H9 (cell line): Measurements from ENCODE around the gene CCSER1. TPM values are rescaled to one million over a fixed set of nuclear protein-coding genes. Genes with fewer than 3 reads are reported as not detected.

ENCODE experiments used
- DNase-seq: peaks from one replicate; pipeline ENCODE4 v3.0.0-alpha.2; 2017
- H2AFZ ChIP-seq: one replicate; pipeline ENCODE4 v1.6.1; 2013; ENCODE audit warnings: mild to moderate bottlenecking, low read length, control low read depth, moderate library complexity
- H2AK5ac ChIP-seq: 2 replicates; pipeline ENCODE4 v1.6.1; 2013; ENCODE audit warnings: low read length, control low read depth, mixed read lengths; ENCODE audit not compliant: insufficient read length
- H2BK120ac ChIP-seq: one replicate; pipeline ENCODE4 v1.6.1; 2013; ENCODE audit warnings: low read depth, mild to moderate bottlenecking, low read length, control low read depth, inconsistent platforms; ENCODE audit not compliant: poor library complexity, severe bottlenecking
- H2BK12ac ChIP-seq: 2 replicates; pipeline ENCODE4 v1.6.1; 2013; ENCODE audit warnings: low read length, control low read depth, mixed read lengths, low read depth; ENCODE audit not compliant: insufficient read length
- H2BK15ac ChIP-seq: 2 replicates; pipeline ENCODE4 v1.6.1; 2013; ENCODE audit warnings: low read depth, low read length, control low read depth
- H2BK20ac ChIP-seq: one replicate; pipeline ENCODE4 v1.6.1; 2013; ENCODE audit warnings: low read depth, mild to moderate bottlenecking, low read length, control low read depth, inconsistent platforms; ENCODE audit not compliant: poor library complexity, severe bottlenecking
- H2BK5ac ChIP-seq: 2 replicates; pipeline ENCODE4 v1.6.1; 2013; ENCODE audit warnings: low read length, control low read depth, mixed read lengths; ENCODE audit not compliant: insufficient read length
- H3K14ac ChIP-seq: 2 replicates; pipeline ENCODE4 v1.6.1; 2013; ENCODE audit warnings: low read length, control low read depth; ENCODE audit not compliant: insufficient read depth
- H3K18ac ChIP-seq: 2 replicates; pipeline ENCODE4 v1.6.1; 2013; ENCODE audit warnings: low read depth, mild to moderate bottlenecking, mixed read lengths, low read length, control low read depth; ENCODE audit not compliant: insufficient read length
- H3K23ac ChIP-seq: 2 replicates; pipeline ENCODE4 v1.6.1; 2013; ENCODE audit warnings: low read length, control low read depth, mixed read lengths, low read depth; ENCODE audit not compliant: insufficient read length
- H3K23me2 ChIP-seq: 2 replicates; pipeline ENCODE4 v1.6.1; 2013; ENCODE audit warnings: low read depth, mild to moderate bottlenecking, mixed read lengths, low read length, control low read depth; ENCODE audit not compliant: insufficient read length, poor library complexity, severe bottlenecking
- H3K27ac ChIP-seq: 2 replicates; pipeline ENCODE4 v1.5.1; 2013; ENCODE audit warnings: low read length, control low read depth, mixed read lengths, low read depth; ENCODE audit not compliant: insufficient read length
- H3K27me3 ChIP-seq: 2 replicates; pipeline ENCODE4 v1.6.1; 2013; ENCODE audit warnings: low read length, control low read depth, inconsistent platforms; ENCODE audit not compliant: insufficient read depth
- H3K4ac ChIP-seq: 2 replicates; pipeline ENCODE4 v1.6.1; 2013; ENCODE audit warnings: low read depth, mild to moderate bottlenecking, control low read depth, inconsistent platforms, low read length, moderate library complexity
- H3K4me1 ChIP-seq: 2 replicates; pipeline ENCODE4 v1.6.1; 2013; ENCODE audit warnings: low read length, control low read depth, inconsistent platforms; ENCODE audit not compliant: insufficient read depth
- H3K4me2 ChIP-seq: 2 replicates; pipeline ENCODE4 v1.6.1; 2013; ENCODE audit warnings: low read length, control low read depth, mixed read lengths; ENCODE audit not compliant: insufficient read length, insufficient read depth
- H3K56ac ChIP-seq: 2 replicates; pipeline ENCODE4 v1.6.1; 2013; ENCODE audit warnings: low read depth, mild to moderate bottlenecking, mixed read lengths, low read length, control low read depth; ENCODE audit not compliant: insufficient read length
- H3K79me1 ChIP-seq: 2 replicates; pipeline ENCODE4 v1.6.1; 2013; ENCODE audit warnings: low read depth, mild to moderate bottlenecking, moderate library complexity, low read length, control low read depth, inconsistent platforms; ENCODE audit not compliant: insufficient read depth, poor library complexity, severe bottlenecking
- H3K79me2 ChIP-seq: 2 replicates; pipeline ENCODE4 v1.6.1; 2013; ENCODE audit warnings: low read length, control low read depth, inconsistent platforms; ENCODE audit not compliant: insufficient read depth
- H3K9ac ChIP-seq: 2 replicates; pipeline ENCODE4 v1.6.1; 2013; ENCODE audit warnings: low read length, control low read depth, mixed read lengths; ENCODE audit not compliant: insufficient read length; ENCODE audit errors: extremely low read depth
- H3K9me3 ChIP-seq: one replicate; pipeline ENCODE4 v1.6.1; 2013; ENCODE audit warnings: low read depth, low read length, inconsistent platforms; ENCODE audit not compliant: control insufficient read depth
- H3T11ph ChIP-seq: one replicate; pipeline ENCODE4 v1.6.1; 2013; ENCODE audit warnings: mild to moderate bottlenecking, low read length, control low read depth, inconsistent platforms
- H4K20me1 ChIP-seq: one replicate; pipeline ENCODE4 v1.6.1; 2013; ENCODE audit not compliant: control insufficient read depth, insufficient read length, insufficient read depth
- H4K5ac ChIP-seq: 2 replicates; pipeline ENCODE4 v1.6.1; 2013; ENCODE audit warnings: low read depth, mild to moderate bottlenecking, mixed read lengths, low read length, control low read depth; ENCODE audit not compliant: insufficient read length
- H4K8ac ChIP-seq: replicated peaks from 2 replicates; pipeline ENCODE4 v1.6.1; 2013; ENCODE audit warnings: low read length, control low read depth, mixed read lengths, low read depth; ENCODE audit not compliant: insufficient read length
- H4K91ac ChIP-seq: 2 replicates; pipeline ENCODE4 v1.6.1; 2013; ENCODE audit warnings: low read depth, mild to moderate bottlenecking, moderate library complexity, mixed read lengths, low read length, control low read depth; ENCODE audit not compliant: insufficient read length
- H3K27ac Mint-ChIP-seq, 3 experiments: 2 replicates in 2 of 3; 3 replicates in 1 of 3; pipeline ENCODE4 v1.8.0; 2020 to 2021; ENCODE audit warnings: mixed read lengths in 3 of 3, mild to moderate bottlenecking in 1 of 3, moderate library complexity in 1 of 3
- H3K27me3 Mint-ChIP-seq: 2 replicates; pipeline ENCODE4 v1.8.0; 2021; ENCODE audit warnings: low read depth, mild to moderate bottlenecking, moderate library complexity, mixed read lengths
- H3K36me3 Mint-ChIP-seq, 3 experiments: 2 replicates in 2 of 3; 3 replicates in 1 of 3; pipeline ENCODE4 v1.8.0; 2020 to 2021; ENCODE audit warnings: low read depth in 3 of 3, mixed read lengths in 3 of 3; ENCODE audit not compliant: insufficient read depth in 1 of 3
- H3K4me1 Mint-ChIP-seq, 2 experiments: 2 replicates each; pipeline ENCODE4 v1.8.0; 2020; ENCODE audit warnings: mixed read lengths in 2 of 2
- H3K4me3 Mint-ChIP-seq, 2 experiments: 2 replicates in 1 of 2; 3 replicates in 1 of 2; pipeline ENCODE4 v1.8.0; 2020 to 2021; ENCODE audit warnings: mild to moderate bottlenecking in 2 of 2, mixed read lengths in 2 of 2, moderate library complexity in 1 of 2
- H3K9me3 Mint-ChIP-seq, 2 experiments: 2 replicates in 1 of 2; 3 replicates in 1 of 2; pipeline ENCODE4 v1.8.0; 2020; ENCODE audit warnings: mild to moderate bottlenecking in 2 of 2, mixed read lengths in 2 of 2, moderate library complexity in 1 of 2
- WGBS: extraction: QIAGEN DNeasy Blood & Tissue Kit; methylation state at CpG from one replicate; pipeline ENCODE4 v1.1.7; 2013; ENCODE audit warnings: missing lambda C conversion rate, low lambda C conversion rate, mixed read lengths; ENCODE audit not compliant: insufficient read length; ENCODE audit errors: extremely low coverage; 5-methylcytosine and 5-hydroxymethylcytosine counted together
- total RNA-seq: library from RNA; stranded (reverse); gene quantifications from 2 replicates; pipeline ENCODE4 v1.2.1, GENCODE V29; 2021
- TF ChIP-seq, protein P1 (sequence below): fragments of 200-600 bp; sonication (generic); conservative IDR thresholded peaks from 3 replicates; pipeline ENCODE4 v1.8.0; 2021; ENCODE audit warnings: antibody characterized with exemption, mild to moderate bottlenecking

Gene CCSER1
- total RNA-seq, 1 experiment from 2014 or later = 0.37 TPM

DNA sequence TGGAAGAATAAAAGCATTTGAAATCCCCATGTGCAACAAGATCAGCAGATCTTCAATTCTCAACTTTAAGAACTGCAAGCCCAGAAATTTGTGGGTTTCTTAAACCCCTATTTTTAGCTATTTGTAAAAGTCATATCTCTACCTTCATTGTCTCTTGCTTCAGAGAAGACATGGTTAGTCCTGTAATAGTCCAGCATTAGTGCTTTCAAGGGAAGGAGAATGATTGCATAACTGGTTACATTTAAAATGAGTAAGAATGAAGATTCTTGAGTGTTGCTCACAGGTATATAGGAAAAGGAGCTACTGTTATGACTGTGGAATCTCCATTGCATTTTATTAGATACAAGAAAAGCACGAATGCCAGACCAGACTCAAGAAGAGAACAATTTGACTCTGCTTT lies 84.0 kb downstream of the CCSER1 start:
- TF ChIP-seq, protein P1, sequence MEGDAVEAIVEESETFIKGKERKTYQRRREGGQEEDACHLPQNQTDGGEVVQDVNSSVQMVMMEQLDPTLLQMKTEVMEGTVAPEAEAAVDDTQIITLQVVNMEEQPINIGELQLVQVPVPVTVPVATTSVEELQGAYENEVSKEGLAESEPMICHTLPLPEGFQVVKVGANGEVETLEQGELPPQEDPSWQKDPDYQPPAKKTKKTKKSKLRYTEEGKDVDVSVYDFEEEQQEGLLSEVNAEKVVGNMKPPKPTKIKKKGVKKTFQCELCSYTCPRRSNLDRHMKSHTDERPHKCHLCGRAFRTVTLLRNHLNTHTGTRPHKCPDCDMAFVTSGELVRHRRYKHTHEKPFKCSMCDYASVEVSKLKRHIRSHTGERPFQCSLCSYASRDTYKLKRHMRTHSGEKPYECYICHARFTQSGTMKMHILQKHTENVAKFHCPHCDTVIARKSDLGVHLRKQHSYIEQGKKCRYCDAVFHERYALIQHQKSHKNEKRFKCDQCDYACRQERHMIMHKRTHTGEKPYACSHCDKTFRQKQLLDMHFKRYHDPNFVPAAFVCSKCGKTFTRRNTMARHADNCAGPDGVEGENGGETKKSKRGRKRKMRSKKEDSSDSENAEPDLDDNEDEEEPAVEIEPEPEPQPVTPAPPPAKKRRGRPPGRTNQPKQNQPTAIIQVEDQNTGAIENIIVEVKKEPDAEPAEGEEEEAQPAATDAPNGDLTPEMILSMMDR = no peak
- no peak for DNase-seq
- no peak overlapping the region for H2AK5ac ChIP-seq
- peaks cover 4 to 7% of the 10 kb centered on the region in 2 experiments for H3K9me3 Mint-ChIP-seq
- no peak overlapping the region for H3K4me2 ChIP-seq
- no peak overlapping the region for H2BK20ac ChIP-seq
- H4K20me1 ChIP-seq = no peaks in the 10 kb centered on the region
- H3K18ac ChIP-seq = no peak overlapping the region
- no peaks in the 10 kb centered on the region for H3K23me2 ChIP-seq
- no peak overlapping the region for H4K91ac ChIP-seq
- H3K79me1 ChIP-seq = no peaks in the 10 kb centered on the region
- H3K27me3 ChIP-seq = no peaks in the 10 kb centered on the region
- no peak overlapping the region for H3K9ac ChIP-seq
- H2BK12ac ChIP-seq = no peak overlapping the region
- no peaks in the 10 kb centered on the region for H3K9me3 ChIP-seq
- H2BK120ac ChIP-seq = no peak overlapping the region
- no peak overlapping the region for H3K4me3 Mint-ChIP-seq
- no peak overlapping the region for H3K27ac ChIP-seq
- WGBS = no CpG with 5 or more reads among the region's 1 CpG
- no peak overlapping the region for H3K27ac Mint-ChIP-seq
- H4K8ac ChIP-seq = no peak overlapping the region
- H3K4me1 Mint-ChIP-seq = peaks cover 25 to 33% of the 10 kb centered on the region in 2 experiments
- no peaks in the 10 kb centered on the region for H3K79me2 ChIP-seq
- H3K4ac ChIP-seq = no peak overlapping the region
- no peak overlapping the region for H3T11ph ChIP-seq
- no peak overlapping the region for H2AFZ ChIP-seq
- H3K4me1 ChIP-seq = peaks cover 8% of the 10 kb centered on the region; the same call in 1 of the 2 replicates
- no peak overlapping the region for H2BK5ac ChIP-seq
- no peak overlapping the region for H3K56ac ChIP-seq
- peaks cover 3 to 9% (median 5%) of the 10 kb centered on the region in 3 experiments; a peak in 6 of 7 replicates for H3K36me3 Mint-ChIP-seq
- no peak overlapping the region for H3K14ac ChIP-seq
- H2BK15ac ChIP-seq = no peak overlapping the region
- no peak overlapping the region for H4K5ac ChIP-seq
- 0 out of 2 replicates have a peak, but pooled peaks cover under 1% of the 10 kb centered on the region for H3K27me3 Mint-ChIP-seq
- no peak overlapping the region for H3K23ac ChIP-seq
